HG02571 (cell line): ENCODE measurements around the gene WNT6.
"Not testable (repeated sequence)": the region's sequence is repeated elsewhere in the genome, so short reads cannot be mapped to it uniquely, and the experiment has no call there.

ENCODE experiments used
- ATAC-seq: cut with Tn5 transposase; IDR thresholded peaks from one replicate; pipeline ENCODE4 v1.9.1; 2021; ENCODE audit warnings: mild to moderate bottlenecking, moderate library complexity; ENCODE audit not compliant: unreplicated experiment

Gene WNT6

DNA sequence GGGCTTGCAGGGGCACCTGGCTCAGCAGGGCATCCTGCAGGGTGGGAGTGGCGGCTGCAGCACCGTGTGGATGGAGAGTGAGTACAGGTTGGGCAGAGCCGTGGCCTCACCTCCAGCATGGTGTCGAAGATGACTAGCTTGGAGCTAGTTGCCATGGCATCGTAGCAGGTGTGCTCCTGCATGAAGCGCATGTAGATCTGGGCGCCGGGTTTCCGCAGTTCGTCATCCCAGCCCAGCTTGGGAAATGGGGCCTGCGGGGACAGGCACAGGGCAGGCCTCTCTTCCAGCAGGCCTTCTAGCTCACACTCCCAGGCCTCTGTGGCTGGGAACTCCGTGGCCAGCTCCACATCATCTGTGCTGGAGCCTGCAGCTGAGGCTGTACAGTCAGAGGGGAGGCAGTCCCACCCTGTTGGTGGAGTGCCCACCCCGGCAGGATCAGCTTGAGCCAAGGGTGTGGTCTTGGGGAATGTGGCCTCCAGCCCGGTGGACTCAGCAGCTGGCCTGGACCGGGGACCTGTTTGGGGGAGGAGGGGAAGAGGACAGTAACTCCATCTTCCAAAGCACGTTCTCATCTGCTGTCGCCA, 29.6 kb upstream of the WNT6 start:
- ATAC-seq = no peak

- no peak for ATAC-seq
Observed at GRCh38 chr2:218830526-218831306, 28.9 kb upstream of the WNT6 start.

DNA sequence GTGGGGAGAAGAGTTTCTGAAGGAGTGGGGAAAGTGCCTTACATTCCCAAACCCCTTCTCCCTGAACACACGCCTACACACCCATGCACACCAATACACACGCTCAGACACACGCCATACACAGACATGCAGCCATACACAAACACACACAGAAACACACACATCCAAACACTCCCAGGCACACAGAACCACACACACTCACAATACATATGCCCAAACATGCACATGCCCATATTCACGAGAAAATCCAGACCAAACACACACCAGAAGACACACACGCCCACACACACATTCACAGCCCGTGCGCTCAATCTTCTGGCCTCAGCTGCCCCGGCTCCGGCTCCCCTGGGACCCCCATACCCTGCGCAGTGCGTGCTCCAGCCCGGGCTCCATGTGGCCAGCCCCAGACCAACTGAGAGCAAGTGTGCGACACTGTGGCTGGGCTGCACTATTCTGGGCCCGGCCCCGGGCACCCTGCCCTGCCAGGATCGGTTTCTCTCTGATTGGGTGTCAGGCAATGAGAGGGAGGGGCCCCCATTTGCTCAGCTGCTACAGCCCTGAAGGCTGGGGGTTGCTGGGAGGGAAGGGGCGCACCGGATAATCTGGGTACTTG, 28.1 kb upstream of the WNT6 start, which contains the start of gene PRKAG3:
Gene PRKAG3 (minus strand): TSS at position 426 of the 613 bp plus-strand sequence.
- ATAC-seq = no peak

DNA sequence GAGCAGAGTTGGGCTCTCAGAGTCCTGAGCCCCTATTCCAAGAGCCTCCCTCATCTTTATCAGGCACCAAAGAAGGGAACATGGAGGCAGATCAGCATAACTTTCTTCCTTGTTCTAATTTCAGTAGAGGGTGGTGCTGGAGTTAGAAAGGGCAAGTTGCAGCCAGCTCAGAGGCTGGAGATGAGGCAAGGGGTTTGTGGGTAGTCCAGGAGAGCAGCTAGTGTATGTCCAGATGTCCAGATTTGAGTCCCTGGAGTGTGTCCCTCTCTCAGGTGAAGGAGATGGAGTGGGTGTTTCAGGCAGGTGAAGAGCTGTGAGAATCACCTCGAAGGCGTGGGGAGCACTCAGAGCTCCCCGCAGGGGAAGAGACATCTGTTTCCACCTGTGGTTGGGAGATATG, 27.5 kb upstream of the WNT6 start:
- ATAC-seq = no peak

DNA sequence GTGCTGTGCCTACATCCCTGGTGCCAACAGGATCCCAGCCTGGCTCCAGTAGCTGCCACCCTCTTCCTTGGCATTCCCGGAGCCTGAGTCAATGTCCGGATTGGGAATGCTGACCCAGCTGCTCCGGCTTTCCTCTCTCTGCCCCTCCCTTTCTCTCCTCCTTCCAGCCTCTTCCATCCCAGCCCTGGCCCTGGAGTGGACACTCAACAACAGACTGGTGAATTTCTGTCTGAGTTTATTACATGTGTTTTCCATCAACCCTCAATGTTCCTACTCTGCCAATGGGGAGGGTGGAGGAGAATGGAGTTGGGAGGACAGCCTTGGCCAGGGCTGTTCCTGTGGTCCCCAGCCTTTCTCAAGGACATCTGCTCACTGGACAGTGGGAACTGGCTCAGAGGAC, 27.1 kb upstream of the WNT6 start:
- no peak for ATAC-seq

DNA sequence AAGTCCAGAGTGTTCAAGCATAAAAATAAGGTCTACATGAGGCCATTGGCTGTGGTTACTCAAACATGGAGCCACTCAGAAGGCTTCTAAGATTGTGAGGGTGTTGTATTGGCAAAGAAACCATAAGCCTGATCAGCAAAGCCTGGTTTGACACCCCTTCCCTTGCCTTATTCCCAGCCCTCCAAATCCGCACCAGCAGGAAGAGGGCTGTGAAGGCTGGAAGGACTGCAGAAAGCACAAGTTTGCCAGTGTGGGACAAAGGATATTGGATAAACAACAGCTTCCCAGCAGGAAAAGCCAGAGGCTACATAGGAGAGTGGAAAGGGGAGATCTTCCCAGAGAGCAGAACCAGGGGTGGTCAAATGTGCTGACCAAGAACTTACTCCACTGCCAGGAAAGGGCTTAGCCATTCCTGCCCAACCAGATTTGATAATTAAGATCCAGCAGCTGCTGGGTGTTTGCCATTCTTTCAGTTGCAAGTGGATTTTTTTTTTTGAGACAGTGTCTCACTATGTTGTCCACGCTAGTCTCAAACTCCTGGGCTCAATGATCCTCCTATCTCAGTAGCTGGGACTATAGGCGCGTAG, 26.5 kb upstream of the WNT6 start:
- ATAC-seq = no peak

GRCh38 chr2:218834685-218835084, 24.9 kb upstream of the WNT6 start:
- no peak for ATAC-seq

DNA sequence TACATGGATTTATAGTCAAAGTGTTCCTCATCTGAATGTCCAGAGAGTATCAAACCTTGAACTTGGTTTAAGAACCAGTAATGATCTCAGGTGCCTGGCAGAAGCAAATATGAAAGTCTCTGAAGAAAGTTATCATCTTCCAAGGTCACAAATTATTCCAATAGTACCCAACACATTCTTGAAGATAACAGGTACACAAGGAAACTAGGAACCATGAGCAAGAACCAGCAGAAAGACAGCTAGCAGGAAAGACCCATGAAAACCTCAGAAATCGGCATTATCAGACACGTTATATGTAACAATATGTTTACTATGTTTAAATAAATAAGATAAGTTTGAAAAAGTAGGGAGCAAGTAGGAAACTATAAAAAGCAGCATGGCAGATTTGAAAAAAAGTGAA, 22.1 kb upstream of the WNT6 start:
- no peak for ATAC-seq

GRCh38 chr2:218839430-218839829, 20.2 kb upstream of the WNT6 start:
- no peak for ATAC-seq

DNA sequence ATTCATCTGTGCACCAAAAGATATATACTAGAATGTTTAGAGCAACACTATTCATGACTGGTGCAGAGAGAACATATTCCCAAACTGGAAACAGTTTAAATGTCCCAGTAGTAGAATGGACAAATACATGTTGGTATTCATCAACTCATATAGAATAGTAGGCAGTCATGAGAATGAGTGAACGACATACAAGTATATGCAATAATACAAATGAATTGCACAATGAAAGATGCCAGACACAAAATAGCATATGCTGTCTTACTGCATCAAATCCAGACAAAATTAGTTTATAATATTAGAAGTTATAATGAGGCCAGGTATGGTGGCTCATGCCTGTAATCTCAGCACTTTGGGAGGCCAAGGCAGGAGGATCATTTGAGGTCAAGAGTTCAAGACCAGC, 19.7 kb upstream of the WNT6 start:
- no peak for ATAC-seq

GRCh38 chr2:218844334-218844733, 15.3 kb upstream of the WNT6 start:
- ATAC-seq = not testable (repeated sequence)

- ATAC-seq = not testable (repeated sequence)
Observed at GRCh38 chr2:218846963-218847362, 12.6 kb upstream of the WNT6 start.

- ATAC-seq = no peak
Observed at GRCh38 chr2:218849721-218850120, 9.9 kb upstream of the WNT6 start.

- no peak for ATAC-seq
Observed at GRCh38 chr2:218850796-218851195, 8.8 kb upstream of the WNT6 start.

DNA sequence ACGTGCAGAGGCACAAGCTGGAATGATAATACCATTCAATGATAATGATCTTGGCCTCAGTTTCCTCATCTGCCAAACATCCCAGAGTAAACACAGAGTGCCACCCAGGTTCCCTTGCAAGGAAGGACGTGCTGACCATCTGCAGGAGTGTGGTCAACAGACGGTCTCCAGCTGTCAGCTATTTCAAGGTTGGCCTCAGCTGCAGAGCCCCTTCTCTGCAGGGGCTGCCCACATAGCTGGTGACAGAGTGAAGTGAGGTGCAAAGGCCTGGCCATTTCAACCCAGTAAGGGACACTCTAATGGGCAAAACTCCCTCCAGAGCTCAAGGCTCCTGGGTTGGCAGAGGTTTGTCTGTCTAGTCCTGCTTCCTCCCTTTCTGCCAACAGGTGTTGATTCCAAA, 8.3 kb upstream of the WNT6 start:
- ATAC-seq = no peak

GRCh38 chr2:218852911-218853667, 6.5 kb upstream of the WNT6 start:
- no peak for ATAC-seq

GRCh38 chr2:218853766-218854165, 5.8 kb upstream of the WNT6 start:
- no peak for ATAC-seq

DNA sequence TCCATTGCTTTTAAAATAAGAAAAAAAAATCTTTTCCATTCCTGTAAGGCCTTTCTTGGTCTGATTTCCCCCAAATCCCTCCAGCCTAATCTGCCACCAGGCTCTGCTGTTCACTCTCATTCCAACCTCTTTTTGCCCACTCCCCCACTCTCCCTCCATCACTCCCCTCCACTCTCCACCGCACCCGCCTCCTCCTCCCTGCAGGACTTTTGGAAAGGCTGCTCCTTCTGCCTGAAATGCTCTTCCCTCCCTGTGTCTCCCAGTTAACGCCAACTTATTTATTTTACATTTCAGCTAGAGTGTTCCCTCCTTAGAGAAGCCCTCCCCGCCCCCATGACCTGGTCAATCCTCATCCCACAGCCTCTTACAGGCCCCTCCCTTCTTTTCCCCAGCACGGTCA, 4.7 kb upstream of the WNT6 start:
- no peak for ATAC-seq

DNA sequence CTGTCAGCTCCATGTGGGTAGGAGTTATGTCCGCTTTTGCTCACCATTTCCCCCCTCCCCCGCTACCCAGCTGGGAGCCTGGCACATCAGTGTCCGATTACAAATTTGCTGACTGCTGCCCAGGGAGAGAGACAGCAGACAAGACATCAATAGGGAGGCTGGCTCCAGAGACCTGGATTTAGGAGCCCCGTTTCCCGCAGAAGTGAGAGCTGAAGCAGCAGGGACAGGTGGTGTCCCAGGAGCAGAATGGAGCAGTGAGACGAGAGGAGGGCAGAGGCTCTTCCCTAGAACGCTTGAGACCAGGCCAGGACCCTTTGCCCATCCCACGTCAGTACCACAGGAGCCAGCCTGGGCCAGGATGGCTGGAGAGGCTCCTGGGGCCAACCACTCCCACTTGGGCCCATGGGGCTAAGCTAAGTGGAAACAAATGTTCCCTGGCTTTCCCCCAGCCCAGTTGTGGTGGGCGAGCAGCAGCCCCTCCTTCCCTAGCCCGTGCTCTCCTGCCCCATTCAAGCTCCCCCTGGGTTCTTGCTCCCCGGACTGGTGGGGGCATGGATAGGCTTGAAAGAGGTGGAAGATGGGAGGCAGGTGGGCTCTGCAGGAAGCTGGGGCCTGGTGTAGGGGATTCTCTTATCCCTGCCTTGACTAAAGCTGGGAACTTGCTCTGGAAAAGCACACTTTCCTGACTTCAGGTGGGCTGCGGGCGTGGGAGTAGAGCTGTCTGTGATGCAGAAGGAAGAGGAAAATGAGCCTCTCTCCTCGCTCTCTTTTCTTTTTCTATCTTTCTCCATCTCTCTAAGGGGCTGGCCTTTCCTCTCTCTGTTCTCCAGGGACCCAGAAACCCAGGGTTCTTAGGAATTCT, 4.1 kb upstream of the WNT6 start:
- ATAC-seq = no peak
